GM19023 (cell line): ENCODE results near the gene RP9.

Source experiments
- ATAC-seq: cut with Tn5 transposase; IDR thresholded peaks from one replicate; pipeline ENCODE4 v1.9.1; 2021; ENCODE audit warnings: mild to moderate bottlenecking, moderate library complexity; ENCODE audit not compliant: unreplicated experiment

Gene RP9

GRCh38 chr7:33066771-33067170 is 42.4 kb downstream of the RP9 start:
- no peak for ATAC-seq

GRCh38 chr7:33065981-33066380 is 43.2 kb downstream of the RP9 start:
- ATAC-seq, result no peak

GRCh38 chr7:33062782-33063443 is 46.3 kb downstream of the RP9 start:
- peak; percentile 96 for ATAC-seq

GRCh38 chr7:33062023-33062781 is 47.0 kb downstream of the RP9 start, which contains the start of gene NT5C3A:
Gene NT5C3A (minus strand): TSS chr7:33062776. CDS start chr7:33062705, 71 bp downstream.
- ATAC-seq, result peak; percentile 43

GRCh38 chr7:33061282-33061937 is 47.8 kb downstream of the RP9 start:
- ATAC-seq, result no peak

- no peak for ATAC-seq
These were observed 49.6 kb downstream of the RP9 start for GRCh38 chr7:33059635-33060034.

GRCh38 chr7:33055158-33055557 is 54.0 kb downstream of the RP9 start:
- no peak for ATAC-seq

- no peak for ATAC-seq
These were observed 54.8 kb downstream of the RP9 start for GRCh38 chr7:33054261-33054964.

GRCh38 chr7:33053721-33054120 is 55.5 kb downstream of the RP9 start:
- ATAC-seq, result no peak

GRCh38 chr7:33050535-33051318 is 58.5 kb downstream of the RP9 start:
- ATAC-seq, result no peak

- ATAC-seq, result no peak
These were observed 60.5 kb downstream of the RP9 start for GRCh38 chr7:33048704-33049103.

- no peak for ATAC-seq
These were observed 60.9 kb downstream of the RP9 start for GRCh38 chr7:33048257-33048656.

- ATAC-seq, result no peak
These were observed 64.2 kb downstream of the RP9 start for GRCh38 chr7:33044986-33045385.
